Mammary microvascular endothelial cell (primary cell): ENCODE results near the gene STPG1. TPM values are rescaled to one million over a fixed set of nuclear protein-coding genes. Genes with fewer than 3 reads are reported as not detected.

Experiments
- total RNA-seq: library from RNA; depleted of rRNA; stranded (reverse); fragments of >200 nt; gene quantifications from 2 replicates; pipeline ENCODE4 v1.2.3, GENCODE V29; 2015

Gene STPG1
- 6.2 and 9.1 TPM in 2 replicates for total RNA-seq

DNA sequence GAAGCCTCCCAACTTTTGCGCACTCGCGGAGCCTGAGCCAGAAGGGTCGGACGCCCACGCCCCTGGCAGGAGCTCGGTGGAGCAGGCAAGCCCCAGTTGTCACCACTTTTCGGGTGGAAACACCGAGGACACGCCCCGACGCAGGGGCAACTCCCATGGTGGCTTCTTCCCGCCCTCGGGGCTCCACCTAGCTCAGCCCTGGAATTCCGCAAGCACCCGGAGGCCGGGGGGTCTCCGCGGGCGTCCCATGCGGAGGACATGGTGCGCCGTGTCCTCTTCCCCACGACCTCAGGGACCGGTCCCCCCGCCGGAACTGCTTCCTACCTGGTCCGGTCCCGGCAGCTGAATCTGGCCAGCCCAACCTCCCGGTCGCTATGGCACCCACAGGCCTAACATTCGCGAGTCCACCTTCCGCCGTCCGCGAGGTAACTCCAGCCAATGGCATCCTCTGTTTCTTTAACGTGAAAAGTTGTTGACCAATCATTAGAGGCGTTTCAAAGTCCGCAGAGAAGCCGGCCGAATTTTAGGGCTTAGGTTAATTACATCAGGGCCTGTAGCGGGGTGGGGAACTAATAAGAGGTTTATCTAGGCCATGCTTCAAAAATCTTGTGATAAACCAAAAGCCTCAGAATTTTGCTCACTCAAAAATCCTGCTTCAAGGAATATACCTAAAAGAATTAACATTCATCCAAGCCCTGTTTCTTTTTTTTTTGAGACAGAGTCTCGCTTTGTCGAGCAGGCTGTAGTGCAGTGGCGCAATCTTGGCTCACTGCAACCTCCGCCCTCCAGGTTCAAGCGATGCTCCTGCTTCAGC is at the start of gene STPG1:
Gene STPG1 (minus strand): TSS at position 433 of the 814 bp plus-strand sequence. CDS start 12,394 bp downstream, outside the sequence.

GRCh38 chr1:24415334-24415909 is 1.8 kb upstream of the STPG1 start, which contains the start of gene NIPAL3:
TSS of gene NIPAL3 (plus strand) at chr1:24415802. CDS start at chr1:24419548, 3,746 bp downstream.

GRCh38 chr1:24319312-24319863 is 94.2 kb downstream of the STPG1 start, which contains the start of gene GRHL3:
TSS of gene GRHL3 (plus strand) at chr1:24319357. CDS start at chr1:24319552, 195 bp downstream.

Other genes with a start within 250 kb of the STPG1 start
- 0.07 TPM in 1 of 2 replicates, not detected in the other for gene IFNLR1, start 226.5 kb downstream of the STPG1 start, total RNA-seq
- 0.10 and 0.53 TPM in 2 replicates for gene GRHL3, start 94.4 kb downstream of the STPG1 start, total RNA-seq
- 20.5 and 23.2 TPM in 2 replicates for gene NIPAL3, start 2.0 kb upstream of the STPG1 start, total RNA-seq
- 4.6 and 4.7 TPM in 2 replicates for gene RCAN3, start 89.1 kb upstream of the STPG1 start, total RNA-seq
- not detected in 2 replicates for gene NCMAP, start 142.3 kb upstream of the STPG1 start, total RNA-seq
- 39.2 and 65.4 TPM in 2 replicates for gene SRRM1, start 229.5 kb upstream of the STPG1 start, total RNA-seq